Activated T-cell treated with anti-CD3 and anti-CD28 coated beads, Interleukin-2, amount 50 U/mL, for 72 hours (primary cell): ENCODE measurements around the gene FATE1. TPM values are rescaled to one million over a fixed set of nuclear protein-coding genes. Genes with fewer than 3 reads are reported as not detected.

Experiments used
- ATAC-seq, 2 donors: fragments of 150-1000 bp; cut with Tn5 transposase; replicated peaks in 1 of 2; 2 replicates each; pipeline ENCODE4 v1.10.0; 2021; ENCODE audit warnings: moderate library complexity in 2 of 2, mild to moderate bottlenecking in 1 of 2
- DNase-seq, 2 donors: peaks; one replicate each; pipeline ENCODE4 v3.0.0; 2021 to 2022; ENCODE audit warnings: mixed read lengths in 1 of 2
- H3K27ac Mint-ChIP-seq: one replicate; pipeline ENCODE4 v1.8.0; 2022; ENCODE audit warnings: mild to moderate bottlenecking, moderate library complexity, mixed read lengths
- H3K27me3 Mint-ChIP-seq: one replicate; pipeline ENCODE4 v1.8.0; 2022; ENCODE audit warnings: low read depth, mixed read lengths
- H3K36me3 Mint-ChIP-seq, 2 donors: one replicate each; pipeline ENCODE4 v1.8.0; 2022; ENCODE audit warnings: mixed read lengths in 2 of 2, mild to moderate bottlenecking in 1 of 2; ENCODE audit not compliant: insufficient read depth in 2 of 2
- H3K4me1 Mint-ChIP-seq: one replicate; pipeline ENCODE4 v1.8.0; 2022; ENCODE audit warnings: low read depth, mixed read lengths
- H3K4me3 Mint-ChIP-seq, 2 donors: one replicate each; pipeline ENCODE4 v1.8.0; 2022; ENCODE audit warnings: mild to moderate bottlenecking in 2 of 2, mixed read lengths in 2 of 2, moderate library complexity in 2 of 2
- H3K9me3 Mint-ChIP-seq, 2 donors: one replicate each; pipeline ENCODE4 v1.8.0; 2022; ENCODE audit warnings: mixed read lengths in 2 of 2
- total RNA-seq, 2 donors: library from RNA; stranded (reverse); gene quantifications; one replicate each; pipeline ENCODE4 v1.2.3, GENCODE V29; 2022

The FATE1 gene
- total RNA-seq, 2 donors from 2014 or later: not detected

- no peaks in the 10 kb centered on the region for H3K36me3 Mint-ChIP-seq
- DNase-seq: no peak
- no peaks in the 10 kb centered on the region for H3K4me1 Mint-ChIP-seq
- no peak for ATAC-seq
- no peaks in the 10 kb centered on the region for H3K9me3 Mint-ChIP-seq
- no peak overlapping the region for H3K4me3 Mint-ChIP-seq
- H3K27me3 Mint-ChIP-seq: peaks cover 30% of the 10 kb centered on the region
- no peak overlapping the region for H3K27ac Mint-ChIP-seq
These were observed 3.6 kb upstream of the FATE1 start for GRCh38 chrX:151712253-151712652.

GRCh38 chrX:151713849-151714248 is 2.0 kb upstream of the FATE1 start:
- Mint-ChIP-seq H3K27me3 (peaks cover 37% of the 10 kb centered on the region), H3K4me1 (no peaks in the 10 kb centered on the region), H3K36me3 (no peaks in the 10 kb centered on the region), H3K27ac (no peak overlapping the region), H3K4me3 (no peak overlapping the region), H3K9me3 (no peaks in the 10 kb centered on the region)
- ATAC-seq (peak in 1 of 2 donors; percentile 28), DNase-seq (peak; percentile 3 to 20)

- DNase-seq: no peak
- ATAC-seq: no peak
- Mint-ChIP-seq H3K27me3 (peaks cover 37% of the 10 kb centered on the region), H3K27ac (no peak overlapping the region), H3K4me3 (no peak overlapping the region), H3K9me3 (no peaks in the 10 kb centered on the region), H3K36me3 (no peaks in the 10 kb centered on the region), H3K4me1 (no peaks in the 10 kb centered on the region)
These were observed 1.5 kb upstream of the FATE1 start for GRCh38 chrX:151714362-151714761.

- Mint-ChIP-seq H3K4me3 (no peak overlapping the region), H3K27ac (no peak overlapping the region), H3K27me3 (peaks cover 20% of the 10 kb centered on the region), H3K36me3 (no peaks in the 10 kb centered on the region), H3K4me1 (no peaks in the 10 kb centered on the region), H3K9me3 (no peaks in the 10 kb centered on the region)
- peak in 1 of 2 donors; percentile 34 for ATAC-seq
- peak in 1 of 2 donors; percentile 9 for DNase-seq
These were observed 6.5 kb downstream of the FATE1 start for GRCh38 chrX:151722241-151722846.

- DNase-seq: no peak
- H3K27me3 Mint-ChIP-seq: peaks cover 13% of the 10 kb centered on the region
- H3K27ac Mint-ChIP-seq: no peak overlapping the region
- ATAC-seq: no peak
- no peaks in the 10 kb centered on the region for H3K36me3 Mint-ChIP-seq
- no peaks in the 10 kb centered on the region for H3K9me3 Mint-ChIP-seq
- no peaks in the 10 kb centered on the region for H3K4me1 Mint-ChIP-seq
- H3K4me3 Mint-ChIP-seq: no peak overlapping the region
These were observed 7.4 kb downstream of the FATE1 start for GRCh38 chrX:151723156-151723760.

- Mint-ChIP-seq H3K27me3 (peaks cover 8% of the 10 kb centered on the region), H3K4me3 (no peak overlapping the region), H3K36me3 (no peaks in the 10 kb centered on the region), H3K27ac (no peak overlapping the region), H3K4me1 (no peaks in the 10 kb centered on the region), H3K9me3 (no peaks in the 10 kb centered on the region)
- ATAC-seq (no peak), DNase-seq (no peak)
These were observed 8.9 kb downstream of the FATE1 start for GRCh38 chrX:151724563-151725337.

- Mint-ChIP-seq H3K27ac (no peak overlapping the region), H3K4me3 (no peak overlapping the region), H3K4me1 (no peaks in the 10 kb centered on the region), H3K9me3 (no peaks in the 10 kb centered on the region), H3K27me3 (peaks cover 13% of the 10 kb centered on the region), H3K36me3 (no peaks in the 10 kb centered on the region)
- DNase-seq: no peak
- ATAC-seq: no peak
These were observed 9.4 kb downstream of the FATE1 start for GRCh38 chrX:151725338-151725614.

GRCh38 chrX:151726751-151727150 is 10.9 kb downstream of the FATE1 start:
- H3K36me3 Mint-ChIP-seq: no peaks in the 10 kb centered on the region
- H3K4me3 Mint-ChIP-seq: no peak overlapping the region
- DNase-seq (no peak), ATAC-seq (no peak)
- no peaks in the 10 kb centered on the region for H3K9me3 Mint-ChIP-seq
- H3K27me3 Mint-ChIP-seq: peaks cover 17% of the 10 kb centered on the region
- no peaks in the 10 kb centered on the region for H3K4me1 Mint-ChIP-seq
- no peak overlapping the region for H3K27ac Mint-ChIP-seq

- Mint-ChIP-seq H3K4me1 (no peaks in the 10 kb centered on the region), H3K9me3 (no peaks in the 10 kb centered on the region), H3K4me3 (no peak overlapping the region), H3K36me3 (no peaks in the 10 kb centered on the region), H3K27ac (no peak overlapping the region), H3K27me3 (peaks cover 23% of the 10 kb centered on the region)
- DNase-seq (no peak), ATAC-seq (no peak)
These were observed 11.5 kb downstream of the FATE1 start for GRCh38 chrX:151727346-151727745.

GRCh38 chrX:151729056-151729725 is 13.4 kb downstream of the FATE1 start:
- Mint-ChIP-seq H3K9me3 (no peaks in the 10 kb centered on the region), H3K4me3 (no peak overlapping the region), H3K36me3 (no peaks in the 10 kb centered on the region), H3K27me3 (peaks cover 26% of the 10 kb centered on the region), H3K27ac (no peak overlapping the region), H3K4me1 (no peaks in the 10 kb centered on the region)
- DNase-seq (no peak), ATAC-seq (no peak)

GRCh38 chrX:151734446-151734845 is 18.6 kb downstream of the FATE1 start, which contains the start of gene CNGA2:
Gene CNGA2 (plus strand): TSS chrX:151734746. CDS start chrX:151738484, 3,738 bp downstream.
- no peaks in the 10 kb centered on the region for H3K36me3 Mint-ChIP-seq

GRCh38 chrX:151735219-151735618 is 19.4 kb downstream of the FATE1 start:
- Mint-ChIP-seq H3K4me3 (no peak overlapping the region), H3K4me1 (no peaks in the 10 kb centered on the region), H3K27ac (no peak overlapping the region), H3K27me3 (peaks cover 53% of the 10 kb centered on the region), H3K36me3 (no peaks in the 10 kb centered on the region), H3K9me3 (no peaks in the 10 kb centered on the region)
- ATAC-seq (no peak), DNase-seq (no peak)

More at GRCh38 chrX:151734446-151734845, 18.6 kb downstream of the FATE1 start, which contains the start of gene CNGA2:
- Mint-ChIP-seq H3K4me3 (no peak within 1 kb of the TSS), H3K27ac (no peak within 1 kb of the TSS), H3K9me3 (no peaks in the 10 kb centered on the region), H3K27me3 (peaks cover 52% of the 10 kb centered on the region), H3K4me1 (no peaks in the 10 kb centered on the region)
- DNase-seq (no peak), ATAC-seq (no peak)

GRCh38 chrX:151736685-151737084 is 20.9 kb downstream of the FATE1 start:
- no peaks in the 10 kb centered on the region for H3K36me3 Mint-ChIP-seq
- H3K27ac Mint-ChIP-seq: no peak overlapping the region
- DNase-seq: no peak
- no peak overlapping the region for H3K4me3 Mint-ChIP-seq
- no peak for ATAC-seq
- no peaks in the 10 kb centered on the region for H3K9me3 Mint-ChIP-seq
- peaks cover 57% of the 10 kb centered on the region for H3K27me3 Mint-ChIP-seq
- no peaks in the 10 kb centered on the region for H3K4me1 Mint-ChIP-seq
